Fibroblast of mammary gland (primary cell): ENCODE data around the gene ZBED5.

Source experiments
- DNase-seq: peaks from one replicate; pipeline ENCODE4 v3.0.0-alpha.2; 2010; ENCODE audit warnings: low read depth
- H3K4me3 ChIP-seq: 2 replicates; pipeline ENCODE4 v1.5.1; 2011; ENCODE audit warnings: low read depth, mild to moderate bottlenecking, low read length, moderate library complexity; ENCODE audit not compliant: control insufficient read depth
- TF ChIP-seq, protein P1 (sequence below): conservative IDR thresholded peaks from 2 replicates; pipeline ENCODE4 v1.5.1; 2011; ENCODE audit warnings: low read depth, low read length, inconsistent platforms; ENCODE audit not compliant: control insufficient read depth, insufficient read depth

ZBED5 gene

DNA sequence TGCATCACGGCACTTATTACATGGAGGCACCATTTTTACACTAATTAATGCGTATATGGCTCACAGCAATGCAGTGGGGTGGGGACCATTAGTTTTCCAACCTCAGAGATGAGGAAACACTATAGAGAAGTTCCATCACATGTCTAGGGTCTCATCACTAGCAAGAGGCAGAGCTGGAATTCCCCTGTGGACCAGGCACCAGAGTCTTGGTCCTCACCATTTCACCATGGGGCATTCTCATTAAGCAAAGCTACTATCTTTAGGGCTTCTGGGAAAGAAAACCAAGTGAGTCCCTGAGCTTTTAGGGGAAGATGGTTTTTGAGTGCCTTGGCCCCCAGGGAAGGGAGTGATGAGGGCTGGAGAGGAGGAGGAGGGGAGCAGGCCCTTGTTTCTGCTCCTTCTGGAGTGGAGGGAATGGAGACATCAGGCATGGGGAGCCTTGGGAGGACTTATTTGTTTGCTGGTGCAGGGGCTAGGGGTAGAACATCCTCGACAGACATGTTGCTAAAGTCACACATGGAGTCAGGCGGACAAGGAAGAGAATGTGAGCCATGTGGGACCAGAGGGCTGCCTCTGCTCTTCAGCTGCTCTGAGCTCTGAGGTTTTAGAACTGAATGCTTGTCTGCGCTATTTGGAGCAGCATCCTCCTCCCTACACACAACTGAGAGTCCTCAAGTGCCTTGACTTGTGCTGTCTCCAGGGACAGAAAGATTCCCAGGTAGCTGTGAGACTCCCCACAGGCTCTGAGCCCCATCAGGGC is 40.3 kb upstream of the ZBED5 start:
- TF ChIP-seq, protein P1, sequence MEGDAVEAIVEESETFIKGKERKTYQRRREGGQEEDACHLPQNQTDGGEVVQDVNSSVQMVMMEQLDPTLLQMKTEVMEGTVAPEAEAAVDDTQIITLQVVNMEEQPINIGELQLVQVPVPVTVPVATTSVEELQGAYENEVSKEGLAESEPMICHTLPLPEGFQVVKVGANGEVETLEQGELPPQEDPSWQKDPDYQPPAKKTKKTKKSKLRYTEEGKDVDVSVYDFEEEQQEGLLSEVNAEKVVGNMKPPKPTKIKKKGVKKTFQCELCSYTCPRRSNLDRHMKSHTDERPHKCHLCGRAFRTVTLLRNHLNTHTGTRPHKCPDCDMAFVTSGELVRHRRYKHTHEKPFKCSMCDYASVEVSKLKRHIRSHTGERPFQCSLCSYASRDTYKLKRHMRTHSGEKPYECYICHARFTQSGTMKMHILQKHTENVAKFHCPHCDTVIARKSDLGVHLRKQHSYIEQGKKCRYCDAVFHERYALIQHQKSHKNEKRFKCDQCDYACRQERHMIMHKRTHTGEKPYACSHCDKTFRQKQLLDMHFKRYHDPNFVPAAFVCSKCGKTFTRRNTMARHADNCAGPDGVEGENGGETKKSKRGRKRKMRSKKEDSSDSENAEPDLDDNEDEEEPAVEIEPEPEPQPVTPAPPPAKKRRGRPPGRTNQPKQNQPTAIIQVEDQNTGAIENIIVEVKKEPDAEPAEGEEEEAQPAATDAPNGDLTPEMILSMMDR, result no peak
- DNase-seq, result no peak
- peak overlapping the region; percentile 50 for H3K4me3 ChIP-seq

DNA sequence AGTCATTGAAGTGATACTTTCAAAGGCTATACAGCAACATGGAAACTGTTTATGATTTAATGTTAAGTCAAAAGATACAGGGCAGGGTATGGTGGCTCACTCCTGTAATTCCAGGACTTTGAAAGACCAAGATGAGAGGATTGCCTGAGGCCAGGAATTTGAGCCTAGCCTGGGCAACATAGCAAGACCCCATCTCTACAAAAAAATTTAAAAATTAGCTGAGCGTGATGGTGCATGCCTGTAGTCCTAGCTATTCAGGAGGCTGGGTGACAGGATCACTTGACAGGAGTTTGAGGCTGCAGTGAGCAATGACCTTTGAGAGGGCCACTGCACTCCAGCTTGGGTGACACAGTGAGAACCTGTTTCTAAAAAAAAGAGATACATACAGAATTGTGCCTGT is 39.3 kb upstream of the ZBED5 start:
- no peak overlapping the region for H3K4me3 ChIP-seq
- TF ChIP-seq, protein P1, result no peak
- no peak for DNase-seq

DNA sequence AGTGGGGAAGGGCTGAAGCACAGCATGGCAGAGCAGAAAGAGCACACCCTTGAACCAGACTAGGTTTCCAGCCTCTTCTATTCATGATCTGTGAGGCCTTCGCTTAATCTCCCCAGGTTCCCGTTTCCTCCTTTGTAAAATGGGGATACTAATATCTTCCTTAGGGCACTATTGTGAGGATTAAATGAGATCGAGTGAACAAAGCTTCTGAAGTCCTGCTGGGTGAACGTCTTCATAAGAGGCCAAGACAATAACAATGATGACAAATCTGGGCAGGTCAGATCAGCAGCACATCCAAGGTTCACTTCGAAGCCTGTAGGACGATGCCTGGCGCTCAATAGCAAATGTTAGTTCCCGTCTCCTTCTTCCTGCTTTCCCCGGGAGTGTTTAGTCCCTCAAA is 38.6 kb upstream of the ZBED5 start:
- TF ChIP-seq, protein P1, result no peak
- no peak overlapping the region for H3K4me3 ChIP-seq
- no peak for DNase-seq

DNA sequence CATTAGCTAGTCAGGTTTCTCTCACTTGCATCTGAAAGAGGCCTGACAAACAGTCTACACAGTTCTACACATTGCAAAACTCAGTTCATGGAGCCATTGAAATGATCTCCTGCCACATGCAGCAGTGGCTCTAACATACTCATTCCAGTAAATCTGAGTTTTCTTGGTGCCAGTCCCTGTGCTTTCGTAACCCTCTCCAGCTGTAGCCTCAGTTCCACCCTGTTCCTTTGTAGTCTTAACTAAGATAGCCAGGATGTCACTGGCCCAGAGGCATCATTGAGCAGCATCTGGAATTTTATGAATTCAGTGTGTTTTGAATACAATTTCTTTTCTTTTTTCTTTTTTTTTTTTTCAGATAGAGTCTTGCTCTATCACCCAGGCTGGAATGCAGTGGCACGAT is 37.4 kb upstream of the ZBED5 start:
- no peak for DNase-seq
- no peak overlapping the region for H3K4me3 ChIP-seq
- TF ChIP-seq, protein P1, result no peak

DNA sequence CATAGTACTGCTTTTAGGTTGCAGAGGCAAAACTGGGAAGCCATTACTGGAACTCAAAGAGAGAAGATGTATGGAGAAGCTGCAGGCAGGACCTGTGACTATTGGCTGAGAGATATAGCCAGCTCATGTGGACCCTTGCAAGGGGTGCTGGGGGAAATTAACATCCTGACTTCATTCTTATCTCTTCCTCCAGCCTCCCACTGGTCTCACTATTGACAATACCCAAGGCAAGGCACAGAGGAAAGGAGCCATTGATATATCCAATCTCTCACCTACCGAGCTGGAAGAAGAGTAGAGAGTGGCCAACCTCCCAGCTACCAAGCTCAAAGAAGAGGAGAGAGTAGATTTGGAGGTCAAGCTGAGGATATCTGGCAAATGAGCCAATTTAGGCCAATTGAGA is 36.8 kb upstream of the ZBED5 start:
- no peak for DNase-seq
- TF ChIP-seq, protein P1, result no peak
- H3K4me3 ChIP-seq, result no peak overlapping the region

DNA sequence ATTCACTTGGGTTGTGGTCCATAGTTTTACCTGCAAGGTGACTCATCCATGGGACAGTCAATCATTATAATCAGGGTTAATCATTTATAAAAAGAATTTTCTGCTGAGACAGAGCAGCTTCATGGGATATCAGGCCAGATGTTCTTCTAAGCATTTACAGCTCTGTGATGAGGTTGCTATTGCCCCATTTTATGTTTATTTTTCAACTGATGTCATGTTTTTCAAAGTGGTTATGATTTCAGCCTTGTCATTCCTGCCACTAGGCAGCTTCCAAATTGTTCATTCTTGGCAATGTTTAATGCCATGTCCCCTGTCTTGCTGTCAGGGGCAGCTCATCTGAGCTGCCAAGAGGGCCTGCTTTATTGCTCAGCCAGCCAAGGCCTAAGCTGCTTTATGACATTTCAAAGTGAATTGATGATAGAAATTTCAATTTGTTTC is 35.9 kb upstream of the ZBED5 start:
- DNase-seq, result peak; percentile 86
- TF ChIP-seq, protein P1, result peak; percentile 38
- H3K4me3 ChIP-seq, result no peak overlapping the region

DNA sequence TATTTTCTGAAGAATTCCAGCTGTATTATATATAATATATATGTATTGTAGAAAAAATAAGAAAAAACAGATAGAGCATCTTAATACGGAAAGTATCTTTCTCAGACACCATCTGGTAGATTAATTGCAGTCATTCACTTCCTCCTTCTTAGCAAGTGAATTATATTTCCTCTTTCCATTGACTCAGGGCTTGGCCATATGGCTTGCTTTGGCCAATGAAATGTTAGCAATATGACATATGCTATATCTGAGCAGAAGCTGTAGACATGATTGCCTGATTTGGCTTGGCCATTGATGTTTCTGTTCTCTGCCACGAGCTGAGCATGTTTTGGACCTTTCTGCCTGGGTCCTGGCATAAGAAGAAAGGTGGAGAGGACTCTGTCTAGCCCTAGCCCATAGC is 34.4 kb upstream of the ZBED5 start:
- no peak for DNase-seq
- H3K4me3 ChIP-seq, result no peak overlapping the region
- TF ChIP-seq, protein P1, result no peak
